ENCODE data around the gene MAMDC2. TPM values are rescaled to one million over a fixed set of nuclear protein-coding genes. Genes with fewer than 3 reads are reported as not detected.

MAMDC2 gene
- total and polyA plus RNA-seq, 2 donors (not counting 1 experiment from before 2014, with no cell fraction given), result 14.4 to 23.0 TPM

DNA sequence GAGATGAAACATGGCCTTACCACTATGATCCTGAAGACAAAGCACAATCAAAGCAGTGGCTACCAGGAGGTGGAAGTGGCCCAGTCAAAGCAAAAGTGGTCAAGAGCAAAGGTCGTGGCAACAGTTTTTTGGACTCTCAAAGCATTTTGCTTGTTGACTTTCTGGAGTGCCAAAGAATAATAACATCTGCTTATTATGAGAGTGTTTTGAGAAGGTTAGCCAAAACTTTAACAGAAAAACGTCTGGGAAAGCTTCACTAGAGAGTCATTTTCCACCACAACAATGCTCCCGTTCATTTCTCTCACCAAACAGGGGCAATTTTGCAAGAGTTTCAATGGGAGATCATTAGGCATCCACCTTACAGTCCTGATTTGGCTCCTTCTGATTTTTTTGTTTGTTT lies 33.6 kb upstream of the MAMDC2 start:
- no peak overlapping the region for H3K27ac ChIP-seq (ENCODE audit: insufficient read depth, low read length)
- no peak overlapping the region for H3K4me3 ChIP-seq (replicated peaks in 1 of 4; ENCODE audit: control extremely low read depth in 1 of 4, insufficient read depth in 1 of 4, low read depth in 3 of 4, low read length in 4 of 4)
- no peak for TF ChIP-seq EZH2 (IDR thresholded peaks at IDR 0.05; ENCODE audit: low read length, missing control alignments)
- H4K20me1 ChIP-seq (ENCODE audit: control insufficient read depth, extremely low read depth, insufficient read depth, low read length), result no peaks in the 10 kb centered on the region
- no peaks in the 10 kb centered on the region for H3K27me3 ChIP-seq (ENCODE audit: control insufficient read depth, insufficient read depth, low read length)
- H3K4me1 ChIP-seq (ENCODE audit: control insufficient read depth, extremely low read depth, insufficient read depth, low read length), result peaks cover 14% of the 10 kb centered on the region
- H3K36me3 ChIP-seq (ENCODE audit: control insufficient read depth, insufficient read depth, low read length), result no peaks in the 10 kb centered on the region
- no peak overlapping the region for H2AFZ ChIP-seq (ENCODE audit: low read length)
- no peak overlapping the region for H3K9ac ChIP-seq (ENCODE audit: insufficient read depth, low read length)
- no peaks in the 10 kb centered on the region for H3K9me3 ChIP-seq (ENCODE audit: control insufficient read depth, insufficient read depth, low read depth, low read length)
- DNase-seq (ENCODE audit: low read depth in 2 of 2), result peak; percentile 21 to 62
- H3K4me2 ChIP-seq (ENCODE audit: extremely low read depth, insufficient read depth, low read length), result no peak overlapping the region
- H3K79me2 ChIP-seq (ENCODE audit: control insufficient read depth, insufficient read depth, low read length), result no peaks in the 10 kb centered on the region

GRCh38 chr9:70011366-70011765 lies 32.3 kb upstream of the MAMDC2 start:
- peaks cover 8% of the 10 kb centered on the region for H3K4me1 ChIP-seq (ENCODE audit: control insufficient read depth, extremely low read depth, insufficient read depth, low read length)
- no peak overlapping the region for H3K4me3 ChIP-seq (replicated peaks in 1 of 4; ENCODE audit: control extremely low read depth in 1 of 4, insufficient read depth in 1 of 4, low read depth in 3 of 4, low read length in 4 of 4)
- H3K9me3 ChIP-seq (ENCODE audit: control insufficient read depth, insufficient read depth, low read depth, low read length), result no peaks in the 10 kb centered on the region
- no peaks in the 10 kb centered on the region for H3K79me2 ChIP-seq (ENCODE audit: control insufficient read depth, insufficient read depth, low read length)
- no peak overlapping the region for H2AFZ ChIP-seq (ENCODE audit: low read length)
- H3K4me2 ChIP-seq (ENCODE audit: extremely low read depth, insufficient read depth, low read length), result no peak overlapping the region
- no peaks in the 10 kb centered on the region for H3K36me3 ChIP-seq (ENCODE audit: control insufficient read depth, insufficient read depth, low read length)
- H3K27ac ChIP-seq (ENCODE audit: insufficient read depth, low read length), result no peak overlapping the region
- no peak overlapping the region for H3K9ac ChIP-seq (ENCODE audit: insufficient read depth, low read length)
- no peaks in the 10 kb centered on the region for H3K27me3 ChIP-seq (ENCODE audit: control insufficient read depth, insufficient read depth, low read length)
- DNase-seq (ENCODE audit: low read depth in 2 of 2), result peak in 1 of 2 donors; percentile 34
- H4K20me1 ChIP-seq (ENCODE audit: control insufficient read depth, extremely low read depth, insufficient read depth, low read length), result no peaks in the 10 kb centered on the region
- TF ChIP-seq, protein P1, sequence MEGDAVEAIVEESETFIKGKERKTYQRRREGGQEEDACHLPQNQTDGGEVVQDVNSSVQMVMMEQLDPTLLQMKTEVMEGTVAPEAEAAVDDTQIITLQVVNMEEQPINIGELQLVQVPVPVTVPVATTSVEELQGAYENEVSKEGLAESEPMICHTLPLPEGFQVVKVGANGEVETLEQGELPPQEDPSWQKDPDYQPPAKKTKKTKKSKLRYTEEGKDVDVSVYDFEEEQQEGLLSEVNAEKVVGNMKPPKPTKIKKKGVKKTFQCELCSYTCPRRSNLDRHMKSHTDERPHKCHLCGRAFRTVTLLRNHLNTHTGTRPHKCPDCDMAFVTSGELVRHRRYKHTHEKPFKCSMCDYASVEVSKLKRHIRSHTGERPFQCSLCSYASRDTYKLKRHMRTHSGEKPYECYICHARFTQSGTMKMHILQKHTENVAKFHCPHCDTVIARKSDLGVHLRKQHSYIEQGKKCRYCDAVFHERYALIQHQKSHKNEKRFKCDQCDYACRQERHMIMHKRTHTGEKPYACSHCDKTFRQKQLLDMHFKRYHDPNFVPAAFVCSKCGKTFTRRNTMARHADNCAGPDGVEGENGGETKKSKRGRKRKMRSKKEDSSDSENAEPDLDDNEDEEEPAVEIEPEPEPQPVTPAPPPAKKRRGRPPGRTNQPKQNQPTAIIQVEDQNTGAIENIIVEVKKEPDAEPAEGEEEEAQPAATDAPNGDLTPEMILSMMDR (conservative IDR thresholded peaks at IDR 0.05 in 1 of 2, IDR thresholded peaks at IDR 0.05 in 1 of 2; ENCODE audit: low read depth in 1 of 2, low read length in 2 of 2), result no peak

DNA sequence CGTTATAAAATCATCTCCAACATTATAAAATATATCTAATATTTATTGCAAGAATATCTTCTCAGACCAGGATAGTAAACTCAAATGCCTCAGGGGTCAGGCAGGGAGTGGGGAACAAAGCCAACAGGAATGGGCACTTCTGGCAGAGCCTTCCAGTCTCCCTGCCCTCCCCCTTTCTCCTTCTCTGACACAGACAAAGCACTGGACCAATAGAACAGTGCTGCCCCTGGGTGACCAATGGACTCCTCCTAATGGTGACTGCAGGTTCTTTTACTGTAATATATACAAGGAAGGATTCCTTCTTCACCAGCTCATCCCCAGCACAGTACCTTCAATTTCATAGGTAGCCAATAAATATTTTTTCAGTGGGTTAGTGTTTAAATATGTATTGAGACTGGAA lies 31.1 kb upstream of the MAMDC2 start:
- no peak for TF ChIP-seq EZH2 (IDR thresholded peaks at IDR 0.05; ENCODE audit: low read length, missing control alignments)
- TF ChIP-seq, protein P1 (conservative IDR thresholded peaks at IDR 0.05 in 1 of 2, IDR thresholded peaks at IDR 0.05 in 1 of 2; ENCODE audit: low read depth in 1 of 2, low read length in 2 of 2), result no peak
- no peak overlapping the region for H2AFZ ChIP-seq (ENCODE audit: low read length)
- H3K4me3 ChIP-seq (replicated peaks in 1 of 4; ENCODE audit: control extremely low read depth in 1 of 4, insufficient read depth in 1 of 4, low read depth in 3 of 4, low read length in 4 of 4), result no peak overlapping the region
- no peak overlapping the region for H3K27ac ChIP-seq (ENCODE audit: insufficient read depth, low read length)
- no peaks in the 10 kb centered on the region for H3K9me3 ChIP-seq (ENCODE audit: control insufficient read depth, insufficient read depth, low read depth, low read length)
- H3K36me3 ChIP-seq (ENCODE audit: control insufficient read depth, insufficient read depth, low read length), result no peaks in the 10 kb centered on the region
- DNase-seq (ENCODE audit: low read depth in 2 of 2), result no peak
- H3K79me2 ChIP-seq (ENCODE audit: control insufficient read depth, insufficient read depth, low read length), result no peaks in the 10 kb centered on the region
- H4K20me1 ChIP-seq (ENCODE audit: control insufficient read depth, extremely low read depth, insufficient read depth, low read length), result no peaks in the 10 kb centered on the region
- peaks cover 6% of the 10 kb centered on the region for H3K4me1 ChIP-seq (ENCODE audit: control insufficient read depth, extremely low read depth, insufficient read depth, low read length)
- no peak overlapping the region for H3K4me2 ChIP-seq (ENCODE audit: extremely low read depth, insufficient read depth, low read length)
- H3K9ac ChIP-seq (ENCODE audit: insufficient read depth, low read length), result no peak overlapping the region
- H3K27me3 ChIP-seq (ENCODE audit: control insufficient read depth, insufficient read depth, low read length), result no peaks in the 10 kb centered on the region
